GM19193 (cell line): ENCODE measurements around the gene IFI6.

Source experiments
- POLR2A ChIP-seq: IDR thresholded peaks from 4 replicates; pipeline ENCODE4 v1.6.1; 2011; ENCODE audit not compliant: insufficient read depth, insufficient read length; ENCODE audit errors: extremely low read depth

IFI6 gene

GRCh38 chr1:27682351-27682944 is 10.5 kb upstream of the IFI6 start:
- TF ChIP-seq POLR2A: no peak

GRCh38 chr1:27678747-27679146 is 6.8 kb upstream of the IFI6 start:
- TF ChIP-seq POLR2A: no peak

- TF ChIP-seq POLR2A: no peak
These were observed 4.4 kb upstream of the IFI6 start for GRCh38 chr1:27676410-27676809.

- no peak for TF ChIP-seq POLR2A
These were observed 739 bp upstream of the IFI6 start for GRCh38 chr1:27672750-27673112.

GRCh38 chr1:27669876-27670275 is 2.1 kb downstream of the IFI6 start:
- no peak for TF ChIP-seq POLR2A

- peak; percentile 20 for TF ChIP-seq POLR2A
These were observed 2.9 kb downstream of the IFI6 start for GRCh38 chr1:27668808-27669723.

- no peak for TF ChIP-seq POLR2A
These were observed 3.7 kb downstream of the IFI6 start for GRCh38 chr1:27668121-27668807.

GRCh38 chr1:27666791-27667254 is 5.2 kb downstream of the IFI6 start:
- no peak for TF ChIP-seq POLR2A

GRCh38 chr1:27666294-27666693 is 5.7 kb downstream of the IFI6 start:
- no peak for TF ChIP-seq POLR2A

- TF ChIP-seq POLR2A: no peak
These were observed 6.9 kb downstream of the IFI6 start for GRCh38 chr1:27665016-27665651.

- TF ChIP-seq POLR2A: peak; percentile 13
These were observed 7.7 kb downstream of the IFI6 start for GRCh38 chr1:27664291-27664690.

- TF ChIP-seq POLR2A: peak; percentile 38
These were observed 9.1 kb downstream of the IFI6 start for GRCh38 chr1:27662707-27663393.

GRCh38 chr1:27662261-27662660 is 9.7 kb downstream of the IFI6 start:
- no peak for TF ChIP-seq POLR2A

- TF ChIP-seq POLR2A: no peak
These were observed 10.4 kb downstream of the IFI6 start for GRCh38 chr1:27661412-27662075.
